GM23248 (cell line): ENCODE measurements around the gene FCGR2B. TPM values are rescaled to one million over a fixed set of nuclear protein-coding genes. Genes with fewer than 3 reads are reported as not detected.
"Not testable (repeated sequence)": the region's sequence is repeated elsewhere in the genome, so short reads cannot be mapped to it uniquely, and the experiment has no call there.

Source experiments
- DNase-seq: peaks from one replicate; pipeline ENCODE4 v3.0.0-alpha.2; 2015
- H2AFZ ChIP-seq: fragments of 200-600 bp; sonication (generic); 2 replicates; pipeline ENCODE4 v1.6.1; 2016; ENCODE audit warnings: antibody characterized with exemption
- H3F3A ChIP-seq: fragments of 200-600 bp; sonication (generic); 2 replicates; pipeline ENCODE4 v1.6.1; 2016; ENCODE audit warnings: mild to moderate bottlenecking, antibody characterized with exemption, mixed run types; ENCODE audit not compliant: insufficient read depth
- H3K27ac ChIP-seq: fragments of 200-600 bp; sonication (generic); 2 replicates; pipeline ENCODE4 v1.5.1; 2016; ENCODE audit warnings: mild to moderate bottlenecking
- H3K27me3 ChIP-seq: fragments of 200-600 bp; sonication (generic); replicated peaks from 2 replicates; pipeline ENCODE4 v1.6.1; 2016; ENCODE audit warnings: mild to moderate bottlenecking; ENCODE audit not compliant: insufficient read depth
- H3K36me3 ChIP-seq: fragments of 200-600 bp; sonication (generic); 2 replicates; pipeline ENCODE4 v1.6.1; 2016; ENCODE audit warnings: low read depth, mild to moderate bottlenecking
- H3K4me1 ChIP-seq: fragments of 200-600 bp; sonication (generic); 2 replicates; pipeline ENCODE4 v1.6.1; 2016; ENCODE audit warnings: mild to moderate bottlenecking; ENCODE audit not compliant: insufficient read depth
- H3K4me2 ChIP-seq: fragments of 200-600 bp; sonication (generic); one replicate; pipeline ENCODE4 v1.6.1; 2016; ENCODE audit warnings: mild to moderate bottlenecking; ENCODE audit not compliant: unreplicated experiment
- H3K4me3 ChIP-seq: fragments of 200-600 bp; sonication (generic); 2 replicates; pipeline ENCODE4 v1.5.1; 2016; ENCODE audit warnings: mild to moderate bottlenecking
- H3K79me2 ChIP-seq: fragments of 200-600 bp; sonication (generic); 2 replicates; pipeline ENCODE4 v1.6.1; 2016; ENCODE audit warnings: mild to moderate bottlenecking; ENCODE audit not compliant: insufficient read depth
- H3K9ac ChIP-seq: fragments of 200-600 bp; sonication (generic); 2 replicates; pipeline ENCODE4 v1.6.1; 2016; ENCODE audit warnings: mild to moderate bottlenecking
- H3K9me2 ChIP-seq: fragments of 200-600 bp; sonication (generic); 2 replicates; pipeline ENCODE4 v1.6.1; 2016; ENCODE audit warnings: mixed run types, mild to moderate bottlenecking, moderate library complexity; ENCODE audit not compliant: insufficient read depth
- H3K9me3 ChIP-seq: fragments of 200-600 bp; sonication (generic); one replicate; pipeline ENCODE4 v1.6.1; 2017; ENCODE audit warnings: low read depth
- H4K20me1 ChIP-seq: fragments of 200-600 bp; sonication (generic); 2 replicates; pipeline ENCODE4 v1.6.0; 2016; ENCODE audit not compliant: insufficient read depth
- WGBS, 2 experiments: methylation state at CpG; one replicate each; pipeline ENCODE4 v1.1.6; 2015 to 2017; ENCODE audit warnings: low lambda C conversion rate in 2 of 2, low coverage in 1 of 2; ENCODE audit errors: missing lambda C conversion rate in 2 of 2; 5-methylcytosine and 5-hydroxymethylcytosine counted together
- in situ Hi-C: fragments of 300-500 bp; cut with MboI; formaldehyde crosslinking; loops from 2 replicates; pipeline ENCODE4 v1.15.0; 2020
- polyA plus RNA-seq: library from polyadenylated mRNA; unstranded; fragments of >200 nt; fragmentation: Nextera tagmentation; extraction: Ambion mirVana; gene quantifications from 2 replicates; pipeline ENCODE4 v1.2.1, GENCODE V29; 2016
- total RNA-seq: library from RNA; depleted of rRNA; stranded (reverse); fragments of >200 nt; shearing (Covaris generic); gene quantifications from 2 replicates; pipeline ENCODE4 v1.2.3, GENCODE V29; 2014; rRNA removed

Gene FCGR2B
- total RNA-seq, result not detected in 2 replicates
- 0.18 TPM in 1 of 2 replicates, not detected in the other for polyA plus RNA-seq

- H3K9me3 ChIP-seq, H3F3A ChIP-seq, in situ Hi-C loops, H2AFZ ChIP-seq, H3K4me2 ChIP-seq, DNase-seq, H3K27me3 ChIP-seq, H3K4me3 ChIP-seq, H3K9me2 ChIP-seq, H3K27ac ChIP-seq, H3K79me2 ChIP-seq, H3K4me1 ChIP-seq, H3K9ac ChIP-seq, H3K36me3 ChIP-seq, H4K20me1 ChIP-seq: not testable (repeated sequence)
- WGBS, 2 experiments, result no CpG with 5 or more reads among the region's 4 CpGs
These were observed at the start of gene FCGR2B for GRCh38 chr1:161662684-161663339. Gene FCGR2B (plus strand): TSS chr1:161663143. CDS start chr1:161663242, 99 bp downstream.

- in situ Hi-C loops, result not testable (repeated sequence)
These were observed 46.5 kb upstream of the FCGR2B start for GRCh38 chr1:161616417-161616816.

GRCh38 chr1:161618517-161618916, 44.4 kb upstream of the FCGR2B start:
- H2AFZ ChIP-seq, H3K9me2 ChIP-seq, DNase-seq, H3K27ac ChIP-seq, H3K4me2 ChIP-seq, H3K79me2 ChIP-seq, H3K27me3 ChIP-seq, H4K20me1 ChIP-seq, H3K4me1 ChIP-seq, H3K4me3 ChIP-seq, H3K9ac ChIP-seq, H3F3A ChIP-seq, H3K9me3 ChIP-seq, H3K36me3 ChIP-seq, in situ Hi-C loops: not testable (repeated sequence)
- 84 to 90% methylated on average over 4 of the region's 4 CpGs for WGBS, 2 experiments

More at GRCh38 chr1:161616417-161616816, 46.5 kb upstream of the FCGR2B start:
- not testable (repeated sequence) for H3K9ac ChIP-seq, H2AFZ ChIP-seq, H3K27me3 ChIP-seq, H3K9me2 ChIP-seq, H3K4me3 ChIP-seq, H3K4me2 ChIP-seq, H3K36me3 ChIP-seq, H3F3A ChIP-seq, H3K79me2 ChIP-seq, H3K4me1 ChIP-seq, H3K27ac ChIP-seq, DNase-seq, H3K9me3 ChIP-seq, H4K20me1 ChIP-seq
- 73 to 84% methylated on average over 12 to 30 of the region's 30 CpGs for WGBS, 2 experiments

- H3K79me2 ChIP-seq, H2AFZ ChIP-seq, in situ Hi-C loops, H3K4me2 ChIP-seq, H3K9me2 ChIP-seq, H3K36me3 ChIP-seq, H3K27ac ChIP-seq, H3K4me3 ChIP-seq, H3F3A ChIP-seq, H3K27me3 ChIP-seq, H3K4me1 ChIP-seq, H3K9me3 ChIP-seq, H4K20me1 ChIP-seq, H3K9ac ChIP-seq, DNase-seq: not testable (repeated sequence)
- 87 to 92% methylated on average over 7 of the region's 7 CpGs for WGBS, 2 experiments
These were observed 42.5 kb upstream of the FCGR2B start for GRCh38 chr1:161620399-161620798.

GRCh38 chr1:161621181-161622000, 41.6 kb upstream of the FCGR2B start:
- peak overlapping the region; percentile 73 for H3K4me2 ChIP-seq
- peak overlapping the region; percentile 78 for H3K9ac ChIP-seq
- H3K27me3 ChIP-seq, H3K9me2 ChIP-seq, H3K79me2 ChIP-seq, H3K4me1 ChIP-seq, H3K36me3 ChIP-seq, H3F3A ChIP-seq, H4K20me1 ChIP-seq, in situ Hi-C loops, H3K9me3 ChIP-seq: not testable (repeated sequence)
- H3K27ac ChIP-seq, result peak overlapping the region; percentile 53
- peak; percentile 83 for DNase-seq
- peak overlapping the region; percentile 84 for H2AFZ ChIP-seq
- peak overlapping the region; percentile 88 for H3K4me3 ChIP-seq
- 1 to 3% methylated on average over 41 of the region's 41 CpGs for WGBS, 2 experiments

GRCh38 chr1:161622054-161622453, 40.9 kb upstream of the FCGR2B start:
- DNase-seq, H3K9me3 ChIP-seq, H3K9me2 ChIP-seq, H3K9ac ChIP-seq, H2AFZ ChIP-seq, H3F3A ChIP-seq, H3K36me3 ChIP-seq, in situ Hi-C loops, H4K20me1 ChIP-seq, H3K27ac ChIP-seq, H3K79me2 ChIP-seq, H3K27me3 ChIP-seq, H3K4me1 ChIP-seq: not testable (repeated sequence)
- H3K4me2 ChIP-seq, result peak overlapping the region; percentile 73
- H3K4me3 ChIP-seq, result peak overlapping the region; percentile 88
- WGBS, 2 experiments, result 72 to 74% methylated on average over 8 of the region's 8 CpGs

- H3K36me3 ChIP-seq, H3K9me2 ChIP-seq, H3K4me3 ChIP-seq, H4K20me1 ChIP-seq, H3K9me3 ChIP-seq, H3K79me2 ChIP-seq, H3K4me1 ChIP-seq, H3K27ac ChIP-seq, H3K27me3 ChIP-seq, DNase-seq, H2AFZ ChIP-seq, H3F3A ChIP-seq, H3K4me2 ChIP-seq, in situ Hi-C loops, H3K9ac ChIP-seq: not testable (repeated sequence)
- 74 to 77% methylated on average over 4 to 6 of the region's 6 CpGs for WGBS, 2 experiments
These were observed 39.4 kb upstream of the FCGR2B start for GRCh38 chr1:161623401-161624051.
